Islet precursor cell (in vitro differentiated cells): ENCODE data around the gene TCF7L2.

Experiments
- DNase-seq: peaks from one replicate; pipeline ENCODE4 v3.0.0-alpha.2; 2018

TCF7L2 gene

DNA sequence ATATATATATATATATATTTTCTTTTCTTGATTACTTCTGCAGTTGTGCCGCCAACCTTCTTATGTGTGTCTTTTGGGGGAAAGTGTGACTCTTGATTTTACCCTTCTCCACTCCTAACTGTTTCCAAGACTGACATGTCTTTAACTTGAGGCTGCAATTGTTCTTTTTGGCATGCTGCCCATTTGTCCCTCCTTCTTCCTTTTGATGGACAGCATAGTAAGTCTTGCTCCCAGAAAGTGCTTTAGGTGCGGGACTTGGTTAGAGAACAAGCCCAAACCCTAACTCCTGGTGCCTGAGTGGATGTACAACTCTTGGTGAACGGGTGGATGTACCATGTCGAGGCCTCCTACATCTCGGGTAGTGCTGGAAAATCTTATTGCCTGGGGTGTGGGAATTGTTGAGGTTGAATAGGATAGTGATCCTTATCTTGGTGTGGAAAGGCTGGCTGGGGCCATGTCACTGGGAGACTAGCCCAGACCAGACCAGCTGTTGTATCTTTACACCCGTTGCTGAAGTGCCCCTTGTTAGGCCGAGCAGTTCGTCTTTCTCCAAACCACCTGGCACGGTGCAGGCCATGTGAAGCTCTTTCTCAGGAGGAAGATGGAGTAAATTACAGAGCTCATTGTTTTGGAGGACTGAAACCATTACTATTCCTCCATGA lies 16.3 kb downstream of the TCF7L2 start:
- peak; percentile 87 for DNase-seq

DNA sequence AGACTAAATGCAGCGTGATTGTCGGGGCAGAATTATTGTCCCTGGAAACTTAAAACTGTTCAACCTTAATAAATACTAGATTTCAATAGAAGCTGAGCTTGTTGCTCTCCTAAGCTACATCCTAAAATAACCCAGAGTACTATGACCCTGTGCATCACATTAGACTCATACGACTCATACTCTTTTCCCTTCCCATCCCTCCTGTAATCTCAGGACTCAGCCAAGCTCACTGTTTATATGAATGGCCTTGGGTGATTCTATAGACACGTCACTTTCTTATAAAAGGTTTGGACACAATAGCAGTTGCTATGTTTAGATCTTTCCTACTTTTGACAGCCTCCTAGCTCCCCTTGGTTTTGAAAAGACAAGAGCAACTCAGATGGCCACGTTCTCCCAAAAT lies 17.2 kb downstream of the TCF7L2 start:
- DNase-seq = no peak

DNA sequence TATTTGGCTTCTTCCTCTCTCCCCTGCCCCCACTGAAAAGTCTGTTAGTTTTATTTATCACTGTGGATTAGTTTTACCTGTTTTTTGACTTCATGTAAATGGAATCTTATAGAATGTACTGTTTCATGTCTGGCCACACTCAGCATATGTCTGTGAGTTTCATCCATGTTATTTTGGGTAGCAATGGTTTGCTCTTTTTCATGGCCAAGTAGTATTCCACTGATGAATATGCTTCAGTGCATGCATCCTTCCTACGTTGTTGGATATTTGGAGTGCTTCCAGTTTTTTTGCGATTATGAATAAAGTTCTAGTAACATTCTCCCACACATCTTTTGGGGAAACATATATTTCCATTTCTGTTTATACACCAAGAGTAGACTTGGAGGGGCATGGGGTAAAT lies 19.1 kb downstream of the TCF7L2 start:
- no peak for DNase-seq

DNA sequence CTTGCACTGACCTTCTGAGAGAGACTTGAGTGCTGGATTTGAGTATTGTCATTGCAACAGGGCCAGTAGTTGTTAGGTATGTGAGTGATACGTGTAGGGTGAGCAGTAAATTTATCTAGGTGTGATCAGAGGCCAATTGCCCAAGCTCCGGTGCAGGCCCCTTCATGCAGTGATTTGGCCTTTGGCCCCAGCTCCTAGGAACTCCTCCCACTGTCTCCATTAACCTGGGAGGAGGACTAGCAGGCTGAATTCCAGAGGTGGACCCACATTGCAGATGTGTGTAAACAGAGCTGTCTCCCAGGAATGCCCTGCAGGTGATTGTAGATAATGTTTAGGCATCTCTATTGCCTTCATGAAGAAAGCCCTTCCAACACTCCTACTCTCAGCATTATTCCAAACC lies 19.5 kb downstream of the TCF7L2 start:
- DNase-seq = peak; percentile 94

DNA sequence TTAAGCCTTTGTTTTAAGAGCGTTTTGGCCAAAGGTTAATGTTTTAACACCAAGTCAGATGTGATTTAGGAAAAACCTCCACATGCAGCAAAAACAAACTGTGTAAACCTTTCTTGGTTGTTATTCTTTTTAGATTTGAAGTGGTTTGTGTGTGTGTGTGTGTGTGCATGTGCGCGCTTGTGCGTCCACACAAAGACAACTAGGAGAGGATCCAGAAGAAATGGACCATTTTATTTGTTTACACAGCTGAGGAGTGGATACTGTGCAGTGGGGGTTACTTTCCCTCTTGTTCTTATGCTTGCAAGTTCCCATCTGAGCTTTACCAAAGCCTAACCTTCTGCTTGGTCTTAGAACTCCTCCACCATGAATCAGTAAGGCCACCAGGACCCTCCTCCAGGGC lies 20.0 kb downstream of the TCF7L2 start:
- DNase-seq = no peak

DNA sequence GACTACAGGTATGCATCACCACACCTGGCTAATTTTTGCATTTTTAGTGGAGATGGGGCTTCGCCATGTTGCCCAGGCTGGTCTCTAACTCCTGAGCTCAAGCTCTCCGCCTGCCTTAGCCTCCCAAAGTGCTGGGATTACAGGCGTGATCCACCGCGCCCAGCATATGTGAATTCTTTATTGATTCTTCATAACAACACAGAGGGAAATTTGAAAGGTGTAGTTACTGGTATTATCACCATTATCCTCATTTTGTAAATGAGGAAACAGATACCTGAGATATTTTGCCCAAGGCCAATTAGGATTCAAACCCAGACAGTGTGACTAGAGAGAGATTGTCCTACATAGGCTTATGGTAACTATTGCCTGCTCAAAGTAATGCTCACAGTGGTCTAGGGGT lies 22.6 kb downstream of the TCF7L2 start:
- DNase-seq = no peak

DNA sequence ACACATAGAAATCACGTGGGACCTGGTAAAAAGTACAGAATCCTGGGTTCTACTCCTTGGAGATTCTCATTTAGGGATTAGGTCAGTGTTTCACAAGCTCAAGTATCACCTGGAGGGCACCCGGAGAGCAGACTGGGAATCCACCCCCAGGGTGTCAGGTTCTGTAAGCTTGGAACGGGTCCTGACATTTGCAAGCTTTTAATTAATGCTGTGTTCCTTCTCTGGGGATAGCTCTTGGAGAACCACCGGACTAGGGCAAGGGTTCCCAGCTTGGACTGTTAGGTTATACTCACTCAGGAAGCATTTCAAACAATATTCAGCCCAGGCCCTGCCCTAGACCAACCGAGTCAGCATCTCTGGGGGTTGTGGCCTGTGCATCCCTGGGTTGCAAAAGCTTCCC lies 23.0 kb downstream of the TCF7L2 start:
- DNase-seq = no peak

DNA sequence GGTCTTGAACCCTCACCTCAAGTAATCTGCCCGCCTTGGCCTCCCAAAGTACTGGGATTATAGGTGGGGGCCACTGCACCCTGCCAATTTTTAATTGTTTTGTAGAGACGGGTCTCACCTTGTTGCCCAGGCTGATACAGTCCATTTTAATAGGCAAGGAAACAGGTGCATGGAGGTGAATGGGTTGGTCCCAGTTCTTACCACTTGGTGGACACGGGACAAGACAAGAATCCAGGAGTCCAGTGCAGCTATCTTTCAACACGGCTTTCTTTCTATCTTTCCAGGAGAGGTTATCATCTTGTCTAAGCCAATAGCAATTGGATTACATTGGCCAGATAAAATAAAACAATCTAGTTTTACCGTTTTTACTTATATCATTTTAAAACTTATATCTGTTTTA lies 23.8 kb downstream of the TCF7L2 start:
- no peak for DNase-seq

DNA sequence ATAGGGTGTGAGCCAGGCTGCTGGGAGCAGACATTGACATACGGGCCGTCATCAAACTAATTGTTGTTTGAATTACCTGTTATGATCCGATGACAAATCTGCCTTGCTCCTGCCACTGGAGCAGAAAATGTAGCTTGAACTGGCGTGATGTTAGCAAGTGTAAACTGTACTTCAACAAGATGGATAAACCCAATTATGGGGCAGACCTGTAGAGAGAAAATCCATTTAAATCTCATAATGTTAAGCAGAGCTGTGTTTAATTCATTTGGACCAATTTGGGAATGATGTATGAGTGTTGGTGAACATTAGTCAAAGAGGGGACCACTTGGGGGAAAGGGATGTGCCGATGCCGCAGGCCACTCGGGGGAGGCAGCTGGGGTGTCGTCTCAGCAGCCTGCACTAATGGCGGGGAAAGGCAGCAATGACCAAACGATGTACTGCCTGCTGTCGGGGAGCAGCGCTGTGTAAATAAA lies 27.4 kb downstream of the TCF7L2 start:
- no peak for DNase-seq

DNA sequence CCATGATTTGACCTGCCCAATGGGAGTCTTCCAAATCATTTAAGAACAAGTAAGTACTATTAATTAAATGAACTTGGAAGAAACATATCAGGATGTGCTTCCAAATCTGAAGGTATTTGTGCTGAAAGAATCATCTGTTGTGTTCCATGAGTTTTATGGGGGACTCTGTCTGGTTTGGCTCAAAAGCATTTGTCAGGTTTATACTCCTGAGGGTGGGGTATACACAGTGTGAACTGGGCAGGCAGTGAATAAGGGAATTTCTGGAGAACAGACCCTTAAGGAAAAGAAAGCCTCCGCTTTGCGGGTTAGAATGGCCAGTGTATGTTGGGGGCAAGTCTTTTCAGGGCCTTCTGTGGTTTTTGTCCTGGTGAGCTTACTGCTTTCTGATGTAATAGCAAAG lies 29.9 kb downstream of the TCF7L2 start:
- no peak for DNase-seq

DNA sequence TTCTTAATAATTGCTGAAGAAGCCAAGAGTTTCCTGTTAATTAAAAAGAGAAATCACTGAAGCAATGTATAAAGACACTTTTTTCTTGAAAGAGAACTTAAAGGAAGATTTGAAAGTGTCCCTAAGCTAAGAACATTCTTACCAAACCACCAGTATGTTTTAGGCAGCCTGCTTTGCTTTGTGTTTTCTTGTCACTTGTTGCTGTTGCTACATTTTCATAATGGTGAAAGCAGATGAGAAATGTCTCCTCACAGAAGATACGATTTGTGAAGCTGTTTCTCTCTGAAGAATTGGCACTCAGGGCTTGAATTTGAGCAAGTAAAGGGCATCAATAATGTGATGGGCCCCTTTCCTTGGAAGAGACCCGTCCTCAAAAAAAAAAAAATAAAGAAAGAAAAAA lies 30.9 kb downstream of the TCF7L2 start:
- DNase-seq = no peak

DNA sequence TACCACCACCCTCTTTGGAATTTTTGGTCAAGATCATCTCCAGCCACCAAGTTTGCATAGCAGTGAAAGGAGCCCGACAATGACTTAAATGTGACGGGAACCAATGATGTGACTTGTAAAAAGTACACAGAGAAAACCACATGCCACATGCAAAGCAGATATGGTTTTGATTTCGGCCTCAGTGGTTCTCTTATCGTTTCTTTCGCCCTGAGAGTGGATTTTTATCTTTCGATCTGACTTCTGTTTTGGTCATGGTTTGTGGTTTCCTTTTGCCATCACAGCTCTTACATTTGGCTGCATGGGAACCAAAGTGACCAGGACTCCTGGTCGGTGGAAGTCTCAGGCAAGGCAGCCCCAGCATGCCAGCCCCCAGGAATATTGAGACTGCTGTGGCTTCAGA lies 31.5 kb downstream of the TCF7L2 start:
- no peak for DNase-seq

DNA sequence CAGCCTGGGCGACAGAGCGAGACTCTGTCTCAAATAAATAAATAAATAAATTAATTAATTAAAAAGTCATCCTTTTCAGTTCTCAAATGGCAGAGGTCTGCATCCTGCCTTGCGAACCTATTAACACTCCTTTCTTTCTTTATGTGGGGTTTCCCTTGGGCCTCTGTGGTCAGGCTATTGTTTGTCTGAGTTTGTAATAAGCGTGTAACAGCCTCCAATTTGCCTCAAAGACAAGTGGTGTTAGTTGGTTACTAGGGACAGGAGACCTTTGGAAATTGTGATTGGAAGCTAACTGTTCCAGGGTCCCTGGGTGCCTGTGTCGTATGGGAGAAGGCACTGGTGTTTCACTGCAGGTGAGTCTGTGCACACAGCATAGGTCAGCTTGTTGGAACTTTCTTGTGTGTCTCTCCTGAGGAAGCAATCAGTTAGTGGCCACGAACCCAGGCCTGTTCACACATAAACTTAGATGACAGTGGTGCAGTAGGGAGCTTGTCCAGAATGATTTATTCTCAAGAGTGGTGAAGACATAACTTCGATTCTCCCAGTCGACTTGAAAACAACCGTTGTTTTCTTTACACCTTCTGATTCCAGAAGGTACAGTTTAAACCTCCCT lies 33.5 kb downstream of the TCF7L2 start:
- peak; percentile 66 for DNase-seq

DNA sequence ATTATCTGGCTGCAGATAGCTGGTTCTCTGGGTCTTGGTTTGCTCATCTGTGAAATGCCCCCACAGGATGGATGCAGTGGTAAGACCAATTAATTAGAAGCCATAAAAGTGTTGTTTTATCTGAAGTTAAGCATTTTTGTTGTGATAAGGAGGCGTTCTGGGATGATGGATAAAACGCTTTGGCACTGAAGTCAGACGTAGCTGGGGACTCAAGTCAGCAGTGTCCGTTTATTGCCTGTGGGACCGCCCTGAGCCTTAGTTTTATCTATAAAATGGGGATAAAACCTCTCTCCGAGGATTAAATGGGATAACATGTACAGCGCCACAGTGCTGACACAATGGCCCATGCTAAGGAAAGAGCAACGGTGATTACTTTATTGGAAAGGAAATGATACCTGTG lies 34.7 kb downstream of the TCF7L2 start:
- no peak for DNase-seq

DNA sequence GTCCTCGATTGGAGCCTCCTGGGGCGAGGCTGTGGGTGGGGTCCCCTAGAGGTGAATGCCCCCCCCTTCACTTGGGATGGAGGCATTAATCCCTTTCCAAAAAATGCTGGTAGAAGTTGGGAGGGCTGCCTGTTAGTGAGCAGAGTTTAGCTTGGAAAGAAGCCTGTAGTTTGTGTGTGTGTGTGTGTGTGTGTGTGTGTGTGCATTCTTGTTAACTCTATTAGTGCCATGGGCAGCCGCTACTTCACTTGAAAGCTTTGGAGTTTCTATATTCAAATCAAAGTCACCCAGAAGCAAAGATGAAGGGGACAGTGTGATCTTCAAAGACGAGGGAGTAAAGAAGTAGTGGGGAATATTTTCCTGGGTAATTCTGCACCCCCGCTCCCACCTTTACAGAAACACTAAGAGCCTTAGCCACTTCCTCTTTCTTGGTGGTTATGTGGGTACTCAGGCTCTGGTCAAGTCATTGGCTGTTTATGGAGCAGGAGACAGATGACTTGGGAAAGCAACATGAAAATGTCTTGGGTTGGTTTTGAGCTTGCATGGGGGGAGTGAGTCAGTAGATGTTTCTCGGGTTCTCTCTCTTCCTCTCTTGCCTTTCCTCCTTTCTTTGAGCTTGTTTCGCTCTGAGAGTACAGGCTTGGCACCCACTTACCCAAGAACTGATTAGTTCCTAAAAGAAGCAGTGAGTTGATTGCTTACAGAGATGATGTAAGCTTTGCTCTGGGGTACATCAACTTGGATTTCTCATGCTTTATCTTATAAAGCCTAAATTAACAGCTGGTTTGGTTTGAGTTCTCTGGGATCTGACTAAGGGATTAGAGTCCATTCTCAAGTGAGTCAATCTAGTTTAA lies 35.9 kb downstream of the TCF7L2 start:
- DNase-seq = no peak

DNA sequence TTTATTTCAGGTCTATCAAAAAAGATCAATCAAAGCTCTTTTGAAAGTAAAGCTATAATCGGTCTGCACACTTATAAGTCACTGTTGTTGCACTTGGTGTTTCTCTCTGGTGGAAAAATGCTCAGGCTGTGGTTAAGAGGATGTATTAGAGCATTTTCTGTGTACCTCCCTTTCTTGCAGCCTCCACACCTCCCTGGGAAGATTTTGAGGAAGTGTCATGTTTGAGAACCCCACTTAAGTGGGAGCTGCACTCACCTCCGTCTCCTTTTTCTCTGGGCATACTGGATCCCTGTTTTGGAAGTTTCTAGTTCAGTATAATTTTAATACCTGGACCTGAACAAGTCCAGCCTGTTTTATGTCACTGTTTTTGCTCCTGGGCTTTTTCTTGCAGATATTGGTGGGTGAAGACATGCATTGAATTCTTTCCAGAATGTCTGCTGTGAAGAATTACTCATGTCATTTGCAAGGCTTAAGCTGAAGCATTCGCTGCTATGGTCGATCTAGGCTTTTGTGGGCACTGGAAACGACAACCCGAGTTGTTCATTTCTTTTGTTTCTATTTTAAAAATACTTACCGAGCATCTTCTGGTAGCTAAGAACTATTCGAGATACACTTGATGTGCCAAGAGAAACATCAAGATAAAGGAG lies 36.6 kb downstream of the TCF7L2 start:
- DNase-seq = no peak

DNA sequence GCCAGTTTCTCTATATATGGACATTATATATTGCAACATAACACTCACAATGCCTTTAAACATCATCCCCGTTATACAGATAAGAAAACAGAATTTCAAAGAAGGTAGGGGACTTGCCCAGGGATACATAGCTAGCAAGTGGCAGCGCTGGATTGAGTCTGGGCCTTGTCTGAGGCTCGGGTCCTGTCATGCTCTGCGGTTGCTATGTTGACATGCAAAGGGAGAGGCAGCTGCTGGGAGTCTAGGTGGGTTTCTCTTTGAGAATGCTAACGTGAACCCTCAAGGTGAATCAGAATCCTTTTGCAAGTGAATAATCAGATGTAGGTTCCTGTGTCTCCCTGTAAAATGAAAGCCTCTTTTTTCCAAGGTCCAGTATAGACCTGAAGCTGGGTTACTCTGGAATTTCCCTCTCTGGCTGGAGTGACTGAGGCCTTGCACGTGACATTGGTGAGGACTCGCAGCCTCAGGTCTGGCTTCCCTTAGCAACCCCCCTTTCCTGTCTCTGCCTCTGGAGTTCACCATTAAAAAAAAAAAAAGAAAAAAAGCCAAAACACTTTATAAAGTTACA lies 38.9 kb downstream of the TCF7L2 start:
- peak; percentile 73 for DNase-seq

DNA sequence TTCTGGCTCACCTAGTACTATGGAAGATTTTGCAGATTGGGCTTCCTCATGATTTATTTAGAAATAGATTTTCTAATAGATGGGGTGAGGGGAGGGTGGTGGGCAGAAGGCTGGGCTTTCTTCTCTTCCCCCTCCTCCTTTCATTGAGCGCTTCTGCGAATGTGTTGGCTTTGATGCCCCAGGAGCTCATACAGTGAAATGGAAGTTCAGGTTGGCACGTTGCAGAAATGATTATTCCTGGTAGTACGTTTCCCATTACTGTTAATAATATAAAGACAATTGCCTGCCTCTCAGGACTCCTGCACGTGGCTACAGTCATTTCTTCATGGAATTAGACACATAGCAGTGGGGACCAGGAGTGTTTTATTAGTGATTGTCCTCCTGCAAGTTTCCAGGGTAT lies 39.8 kb downstream of the TCF7L2 start:
- no peak for DNase-seq

DNA sequence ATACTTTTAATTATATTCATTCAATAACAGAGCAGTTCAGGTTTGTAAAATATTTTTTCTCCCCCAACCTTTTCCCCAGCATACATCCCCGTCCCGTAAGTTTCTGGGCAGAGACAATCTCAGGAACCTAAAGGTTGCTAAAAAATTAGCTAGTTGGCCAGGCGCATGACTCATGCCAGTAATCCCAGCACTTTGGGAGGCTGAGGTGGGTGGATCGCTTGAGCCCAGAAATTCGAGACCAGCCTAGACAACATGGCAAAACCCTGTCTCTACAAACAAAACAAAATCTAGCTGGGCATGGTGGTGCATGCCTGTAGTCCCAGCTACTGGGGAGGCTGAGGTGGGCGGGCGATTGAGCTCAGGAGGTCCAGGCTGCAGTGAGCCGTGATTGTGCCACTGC lies 40.2 kb downstream of the TCF7L2 start:
- peak; percentile 68 for DNase-seq

DNA sequence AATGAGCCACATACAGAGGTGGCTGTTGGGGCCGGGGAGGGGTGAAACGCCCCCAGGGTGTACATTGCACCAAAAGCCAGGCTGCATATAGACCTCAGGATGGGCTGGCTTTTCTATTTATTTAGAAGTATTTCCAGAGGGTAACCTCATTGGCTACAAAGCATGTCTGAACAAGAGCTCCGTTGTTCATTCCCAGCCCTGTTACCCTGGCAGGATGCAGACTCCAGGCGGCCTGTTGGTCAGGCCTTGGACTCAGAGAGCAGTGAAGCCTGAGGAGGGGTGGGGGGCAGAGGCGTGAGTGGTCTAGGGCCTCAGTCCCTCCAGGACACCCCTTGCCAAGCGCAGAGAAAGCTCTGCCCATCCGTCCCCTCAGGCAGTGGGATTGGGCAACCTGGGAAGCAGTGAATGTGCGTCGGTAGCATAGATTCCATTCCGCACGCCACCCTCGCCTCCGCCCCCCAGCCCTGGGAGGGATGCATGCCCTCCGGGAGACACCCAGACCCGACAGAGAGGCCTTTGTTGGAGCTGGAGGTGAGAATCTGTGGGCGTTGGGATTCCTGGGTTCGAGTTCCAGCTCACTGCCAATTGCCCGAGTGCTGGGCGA lies 41.9 kb downstream of the TCF7L2 start:
- DNase-seq = peak; percentile 85

DNA sequence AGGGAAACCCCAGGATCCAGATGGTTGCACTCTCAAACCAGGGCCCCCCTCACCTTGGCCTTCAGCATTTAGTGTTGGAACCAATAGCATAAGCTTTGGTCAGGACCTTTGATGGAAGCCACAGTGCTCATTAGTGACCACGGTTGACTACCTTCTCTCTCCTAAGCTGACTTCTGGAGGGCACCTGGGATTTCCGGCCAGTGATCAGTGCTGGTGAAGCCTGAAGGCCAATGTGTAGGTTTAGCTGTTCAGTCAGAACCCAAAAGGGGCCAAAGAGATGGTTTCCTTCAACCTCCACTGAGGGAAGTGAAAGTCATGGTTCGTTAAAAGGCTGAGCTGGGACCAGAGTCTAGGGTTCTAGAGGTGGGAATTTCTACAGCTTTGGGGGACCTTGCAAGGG lies 46.4 kb downstream of the TCF7L2 start:
- no peak for DNase-seq

DNA sequence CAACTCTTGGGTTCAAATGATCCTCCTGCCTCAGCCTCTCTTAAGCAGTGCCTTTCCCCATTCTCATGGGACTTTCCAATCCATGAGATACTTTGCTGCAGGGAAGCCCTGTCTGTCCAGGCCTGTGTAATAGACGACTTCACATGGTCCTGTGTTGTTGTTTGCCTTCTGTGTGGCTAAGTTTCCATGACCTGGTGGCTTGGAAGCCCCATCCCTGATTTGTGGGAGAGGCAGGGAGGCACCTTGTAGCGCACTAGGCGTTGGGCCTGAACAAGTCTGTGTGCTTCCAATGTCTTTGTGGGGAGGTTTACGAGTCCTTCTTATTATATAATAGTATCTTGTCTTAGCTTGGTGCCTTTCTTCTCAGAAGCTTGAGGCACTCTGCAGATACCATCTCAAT lies 49.1 kb downstream of the TCF7L2 start:
- no peak for DNase-seq

DNA sequence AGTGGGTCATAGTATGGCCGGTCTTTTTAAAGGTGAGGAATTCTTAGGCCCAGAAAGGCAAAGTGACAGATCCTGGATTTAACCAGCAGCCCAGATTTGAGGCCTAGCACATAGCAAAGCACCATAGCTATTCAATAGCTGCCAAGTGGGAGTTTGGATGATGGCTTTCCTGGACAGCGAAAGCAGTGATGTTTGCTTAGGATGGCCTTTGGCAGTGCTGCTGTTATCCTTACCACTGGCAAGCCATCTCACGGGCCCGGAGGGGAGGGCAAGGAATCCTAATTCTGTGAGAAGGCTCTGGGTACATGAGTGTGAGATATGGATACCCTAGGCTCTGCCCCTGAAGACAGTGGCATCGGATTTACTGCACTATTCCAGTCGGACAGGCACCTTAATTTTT lies 50.4 kb downstream of the TCF7L2 start:
- DNase-seq = no peak
